ENCODE measurements around the gene HECTD2.
"Not testable (repeated sequence)": the region's sequence is repeated elsewhere in the genome, so short reads cannot be mapped to it uniquely, and the experiment has no call there.

Gene HECTD2

GRCh38 chr10:91540733-91541132 is 130.6 kb downstream of the HECTD2 start:
- DNase-seq, result no peak

- no peak for DNase-seq
These were observed 131.3 kb downstream of the HECTD2 start for GRCh38 chr10:91541481-91541880.

GRCh38 chr10:91545384-91545783 is 135.2 kb downstream of the HECTD2 start:
- DNase-seq, result no peak

- DNase-seq, result no peak
These were observed 135.7 kb downstream of the HECTD2 start for GRCh38 chr10:91545838-91546237.

- no peak for DNase-seq
These were observed 139.1 kb downstream of the HECTD2 start for GRCh38 chr10:91549262-91549661.

GRCh38 chr10:91550021-91550420 is 139.9 kb downstream of the HECTD2 start:
- no peak for DNase-seq

- DNase-seq, result peak; percentile 31
These were observed 141.7 kb downstream of the HECTD2 start for GRCh38 chr10:91551856-91552255.

GRCh38 chr10:91552274-91553095 is 142.3 kb downstream of the HECTD2 start:
- no peak for DNase-seq

GRCh38 chr10:91555455-91555854 is 145.3 kb downstream of the HECTD2 start:
- DNase-seq, result no peak

- DNase-seq, result no peak
These were observed 146.8 kb downstream of the HECTD2 start for GRCh38 chr10:91556691-91557566.

- no peak for DNase-seq
These were observed 147.5 kb downstream of the HECTD2 start for GRCh38 chr10:91557651-91558111.

GRCh38 chr10:91558473-91558872 is 148.3 kb downstream of the HECTD2 start:
- DNase-seq, result no peak

- no peak for DNase-seq
These were observed 149.0 kb downstream of the HECTD2 start for GRCh38 chr10:91559169-91559568.

- DNase-seq, result no peak
These were observed 149.6 kb downstream of the HECTD2 start for GRCh38 chr10:91559750-91560149.

GRCh38 chr10:91560827-91561226 is 150.7 kb downstream of the HECTD2 start:
- not testable (repeated sequence) for DNase-seq

- no peak for DNase-seq
These were observed 152.9 kb downstream of the HECTD2 start for GRCh38 chr10:91562839-91563581.

GRCh38 chr10:91564026-91564425 is 153.9 kb downstream of the HECTD2 start:
- DNase-seq, result no peak
